ENCODE measurements around the gene SREBF2. TPM values are rescaled to one million over a fixed set of nuclear protein-coding genes. Genes with fewer than 3 reads are reported as not detected.

SREBF2 gene
- total and polyA plus RNA-seq, 9 of the 15 experiments (the other 6 are each of a cell fraction or from before 2014, with no cell fraction given), result 1.1 to 84.2 (median 26.9) TPM

- TF ChIP-seq RREB1 (CRISPR knock-in tag; IDR thresholded peaks at IDR 0.05), result no peak
Measured at GRCh38 chr22:41848468-41848867, 15.6 kb downstream of the SREBF2 start (continued).

- H3K27me3 ChIP-seq (ENCODE audit: control insufficient read depth in 2 of 2, insufficient read depth in 2 of 2, low read length in 2 of 2), result no peaks in the 10 kb centered on the region
- no peak for FAIRE-seq
- H3K4me2 ChIP-seq (ENCODE audit: insufficient read depth, low read length), result no peak overlapping the region
- no peaks in the 10 kb centered on the region for H3K9me1 ChIP-seq (ENCODE audit: control insufficient read depth, insufficient read depth, low read length)
- in situ Hi-C loops (cut with MboI) (no loop called here), intact Hi-C loops (cut with micrococcal nuclease) (loop anchor here (10.0 kb wide), 1 partner anchor 112 kb away; no protein-coding TSS in a partner anchor)
- DNase-seq (ENCODE audit: extremely low read depth in 1 of 4, low spot score in 3 of 4), result no peak
- H4K20me1 ChIP-seq (replicated peaks; ENCODE audit: control insufficient read depth, insufficient read depth, low read length), result peaks cover 26% of the 10 kb centered on the region
- TF ChIP-seq ZBTB17 (CRISPR knock-in tag; IDR thresholded peaks at IDR 0.05) (no peak), FIP1L1 (IDR thresholded peaks at IDR 0.05; ENCODE audit: low read depth, low read length, poor library complexity, severe bottlenecking) (no peak), ZNF140 (CRISPR knock-in tag; IDR thresholded peaks at IDR 0.05) (no peak), ZNF354B (CRISPR knock-in tag; IDR thresholded peaks at IDR 0.05) (no peak), PHB2 (IDR thresholded peaks at IDR 0.05; ENCODE audit: low read depth) (no peak), ELK1 (CRISPR knock-in tag; IDR thresholded peaks at IDR 0.05) (no peak), ZNF57 (CRISPR knock-in tag; IDR thresholded peaks at IDR 0.05) (no peak), BCOR (IDR thresholded peaks at IDR 0.05) (no peak)
- no peak overlapping the region for H3K27ac ChIP-seq (ENCODE audit: extremely low read depth, low read depth, low read length)
- H3K4me1 ChIP-seq (replicated peaks in 1 of 2; ENCODE audit: control insufficient read depth in 2 of 2, insufficient read depth in 2 of 2, low read length in 2 of 2), result peaks cover 8 to 12% of the 10 kb centered on the region in 2 experiments; a peak in 3 of 5 replicates
- POLR2A ChIA-PET, result interaction anchor here (2.9 to 3.3 kb wide), 2 partner anchors 10 to 14 kb away, joined by 10 to 11 read pairs; no protein-coding TSS in a partner anchor
- H3K36me3 ChIP-seq (ENCODE audit: control insufficient read depth, insufficient read depth, low read length), result peaks cover 25% of the 10 kb centered on the region; the same call in 2 of the 3 replicates
- H2AFZ ChIP-seq (ENCODE audit: low read depth, low read length), result no peak overlapping the region
- no peak overlapping the region for H3K4me3 ChIP-seq
- CTCF ChIA-PET (ENCODE audit: low intra/inter-chr PET ratio), result interaction anchor here (0.7 kb wide), 1 partner anchor 33 kb away, joined by 7 read pairs; no protein-coding TSS in a partner anchor
- WGBS (ENCODE audit: insufficient coverage, low coverage, missing lambda C conversion rate), result 86% methylated on average over 2 of the region's 2 CpGs
- BruUV-seq (replicated peaks), result no TSS peak
- peaks cover 96% of the 10 kb centered on the region for H3K79me2 ChIP-seq (ENCODE audit: control insufficient read depth, insufficient read depth, low read length)
- no peak overlapping the region for H3K9ac ChIP-seq (ENCODE audit: insufficient read depth in 1 of 2, low read depth in 2 of 2, low read length in 2 of 2)
- no peaks in the 10 kb centered on the region for H3K9me3 ChIP-seq (replicated peaks; ENCODE audit: control insufficient read depth, insufficient read depth, low read depth, low read length)
- no peak for ATAC-seq
Measured at GRCh38 chr22:41856469-41856868, 23.6 kb downstream of the SREBF2 start.
